CD4-positive, alpha-beta T cell treated with Interleukin-6 at 100 ng/mL for 8 hours (primary cell): ENCODE results near the gene INAFM2.

Experiments
- DNase-seq: peaks from one replicate; pipeline ENCODE4 v3.0.0-alpha.2; 2020; ENCODE audit warnings: mixed read lengths, low spot score

The INAFM2 gene

DNA sequence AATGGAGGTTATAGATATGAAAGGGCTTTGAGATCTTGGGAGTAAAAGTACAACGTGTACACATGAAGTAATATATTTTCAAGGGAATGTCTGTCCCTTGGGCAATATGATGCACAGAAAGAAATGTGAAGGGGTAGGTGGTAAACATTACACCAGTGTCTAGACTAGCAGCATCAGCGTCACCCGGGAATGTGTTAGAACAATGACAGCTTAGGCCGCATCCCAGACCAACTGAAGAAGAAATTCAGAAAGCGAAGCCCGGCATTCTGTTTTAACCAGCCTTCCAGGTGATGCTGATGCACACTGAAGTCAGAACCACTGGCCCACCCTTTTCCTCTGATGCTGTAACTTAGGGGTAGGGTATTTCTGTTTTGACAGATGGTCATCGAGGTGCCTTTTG is 6.3 kb downstream of the INAFM2 start:
- DNase-seq: no peak

DNA sequence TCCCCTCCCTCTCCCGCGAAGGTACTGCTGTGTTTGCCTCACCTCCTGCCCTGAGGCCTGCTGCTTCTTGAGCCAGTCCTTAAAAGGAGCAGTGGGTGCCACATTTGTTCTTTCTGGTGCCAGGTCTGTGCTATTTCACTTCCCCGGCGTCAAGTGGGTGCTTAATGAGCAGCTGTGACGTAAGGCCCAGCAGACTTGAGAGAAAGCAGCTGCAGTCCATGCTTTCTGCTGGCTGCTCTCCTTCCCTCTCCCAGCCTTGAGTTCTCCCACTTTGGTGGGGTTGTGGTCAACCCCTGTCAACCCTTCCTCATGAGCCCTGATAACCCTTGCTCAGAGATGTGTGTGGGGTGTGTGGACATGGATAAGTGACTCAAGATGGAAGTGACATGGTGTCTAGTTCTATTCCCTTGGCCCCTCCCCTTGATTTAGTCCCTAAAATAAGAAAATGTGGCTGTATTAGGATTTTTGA is 6.9 kb downstream of the INAFM2 start:
- DNase-seq: no peak

DNA sequence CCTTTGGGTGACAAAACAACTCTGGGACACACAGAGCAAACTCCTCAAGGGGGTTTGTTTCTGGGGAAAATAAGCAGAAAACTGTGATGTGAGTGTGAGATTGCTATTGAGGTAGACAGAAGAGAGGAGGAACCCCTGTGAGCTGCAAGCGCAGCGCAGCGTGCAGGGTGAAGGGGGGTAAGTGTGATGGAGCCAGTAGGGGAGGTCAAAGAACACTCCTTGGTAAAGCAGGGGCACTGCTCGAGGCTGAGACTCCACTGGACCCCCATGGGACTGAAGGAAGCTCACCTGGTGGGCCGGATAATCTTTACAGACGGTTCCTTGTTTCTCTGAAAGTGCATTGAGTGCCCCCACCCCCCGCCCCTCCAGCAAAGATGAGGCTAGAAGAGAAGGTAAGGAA is 7.5 kb downstream of the INAFM2 start:
- DNase-seq: no peak

DNA sequence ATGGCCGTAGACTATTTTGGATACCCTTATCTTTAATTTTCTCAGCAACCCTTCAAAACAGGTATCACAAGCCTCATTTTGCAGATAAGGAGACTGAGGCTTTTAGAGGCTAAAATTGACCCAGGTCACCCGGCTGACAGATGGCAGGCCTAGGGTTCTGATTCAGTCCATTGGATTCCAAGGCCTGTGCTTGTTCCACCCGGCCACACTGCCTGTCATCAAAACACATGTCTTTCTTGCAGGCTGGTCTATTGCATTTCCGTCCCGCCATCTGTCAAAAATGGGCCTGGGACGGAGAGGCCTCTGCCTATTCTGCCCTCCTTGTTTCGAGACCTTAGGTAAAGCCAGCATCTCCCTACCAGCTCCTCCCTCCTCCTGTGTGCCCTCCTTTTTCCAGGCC is 8.1 kb downstream of the INAFM2 start:
- DNase-seq: no peak

DNA sequence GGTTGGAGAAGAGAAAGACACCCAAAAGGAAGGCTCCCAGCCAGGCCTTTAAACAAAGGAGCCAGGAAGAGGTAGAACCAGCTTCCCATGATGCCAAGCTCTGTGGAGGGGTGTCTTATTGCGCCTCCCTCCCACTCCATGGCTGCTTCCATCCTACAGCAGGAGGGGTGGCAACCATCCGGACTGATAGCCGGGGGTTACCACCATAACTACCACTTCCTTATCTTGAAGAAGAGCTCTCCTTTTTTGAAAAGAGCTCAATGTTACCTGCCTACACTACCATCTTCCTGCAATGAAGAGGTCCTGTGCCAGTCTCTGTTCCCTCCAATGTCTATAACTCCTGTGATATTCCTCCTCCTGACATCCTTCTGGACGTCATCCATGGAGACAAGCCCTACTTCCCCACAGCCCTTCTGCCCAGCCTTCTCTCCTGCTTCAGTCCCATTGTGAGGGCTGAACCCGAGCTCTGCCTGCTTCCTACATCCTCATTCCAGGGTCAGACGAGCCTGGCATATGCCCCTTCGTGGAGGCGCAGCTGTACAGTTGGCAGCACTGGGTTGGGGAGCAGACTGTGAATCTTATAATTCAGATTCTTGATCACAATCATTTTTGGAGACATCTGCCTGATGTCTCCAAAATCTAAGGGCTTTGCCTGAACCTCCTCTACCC is 8.8 kb downstream of the INAFM2 start:
- DNase-seq: no peak

DNA sequence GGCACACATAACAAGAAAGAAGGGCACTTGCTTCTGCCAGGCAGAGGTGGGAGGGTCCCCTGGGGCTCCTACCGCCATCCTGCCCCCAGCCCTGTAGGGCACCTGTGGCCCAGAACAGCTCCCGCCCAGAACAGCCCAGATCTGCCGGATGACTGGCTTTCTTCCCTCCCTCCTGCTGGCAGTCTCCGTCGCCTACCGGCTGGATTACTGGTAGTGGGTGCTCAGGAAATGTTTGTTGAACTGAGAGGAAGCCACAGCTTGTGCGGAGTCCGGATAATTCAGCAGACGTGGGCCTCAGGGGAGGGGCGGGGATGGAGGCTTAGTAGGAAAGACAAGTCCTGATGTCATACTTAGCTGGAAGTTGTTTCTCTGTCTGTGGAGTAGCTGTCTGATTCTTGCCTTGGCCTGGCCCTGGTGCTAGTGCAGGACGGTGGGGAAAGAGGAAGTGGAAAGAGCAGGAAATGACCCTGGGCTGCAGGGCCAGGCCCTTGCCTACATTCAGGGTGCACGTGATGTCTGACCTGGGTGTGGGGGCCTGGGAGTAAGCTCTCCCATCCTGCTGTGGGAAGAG is 10.5 kb downstream of the INAFM2 start:
- DNase-seq: peak; percentile 45

DNA sequence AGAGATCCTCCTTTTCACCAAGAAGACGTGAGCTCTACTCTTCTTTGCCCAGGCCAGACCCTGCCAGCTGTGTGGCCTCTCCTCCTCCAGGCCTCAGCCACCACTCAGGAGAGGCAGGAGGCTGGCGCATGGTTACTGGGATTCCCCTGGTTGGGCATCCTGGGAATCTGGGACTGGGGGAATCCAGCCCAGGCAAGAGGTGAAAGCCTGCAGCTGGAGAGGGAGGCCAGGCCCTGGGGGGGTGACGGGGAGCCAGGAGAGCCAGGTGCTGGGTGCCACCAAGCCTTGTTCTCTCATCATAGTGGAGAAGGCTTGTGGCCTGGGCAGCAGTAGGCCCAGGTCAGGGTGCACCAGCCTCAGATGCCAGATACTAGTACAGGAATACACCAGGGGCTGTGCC is 11.0 kb downstream of the INAFM2 start:
- DNase-seq: no peak

DNA sequence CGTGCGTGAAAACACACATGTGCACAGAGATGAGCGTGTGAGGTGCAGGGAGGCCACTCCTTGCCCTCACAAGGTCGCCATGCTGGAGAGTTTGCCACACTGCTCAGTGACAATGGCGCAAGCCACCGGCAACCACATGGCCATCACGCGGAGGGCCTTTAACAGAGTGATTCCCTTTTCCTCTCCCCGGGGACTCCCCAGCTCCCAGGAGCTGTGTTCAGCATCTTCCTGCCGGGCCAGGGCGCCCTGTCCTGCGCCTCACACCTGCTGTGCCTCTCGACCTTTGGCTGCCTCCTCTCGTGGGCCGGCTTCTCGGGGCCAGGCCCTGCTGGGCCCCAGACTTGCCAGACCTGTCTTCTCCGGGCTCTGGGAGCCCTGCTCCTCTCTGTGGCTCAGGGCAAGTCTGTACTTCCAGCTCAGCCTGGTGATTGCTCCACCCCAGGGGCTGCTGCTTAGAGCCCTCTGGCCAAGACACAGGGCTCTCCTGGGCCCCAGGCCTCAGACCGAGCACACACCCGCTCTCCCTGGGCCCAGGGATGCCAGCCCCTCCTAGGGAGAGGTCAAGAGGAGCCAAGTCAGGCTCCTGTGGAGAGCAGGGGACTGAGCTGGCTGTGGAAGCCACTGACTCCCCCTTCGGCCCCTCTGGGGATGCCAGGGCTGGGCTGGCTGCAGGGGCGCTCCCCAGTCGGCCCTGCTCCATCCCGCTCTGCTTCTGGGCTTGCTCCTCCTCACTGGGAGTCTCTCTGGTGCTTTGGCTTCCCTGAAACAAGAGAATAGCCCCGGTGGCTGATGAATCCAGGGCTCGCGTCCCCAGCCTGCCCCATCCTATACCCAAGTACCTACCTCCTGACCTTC is 11.7 kb downstream of the INAFM2 start:
- no peak for DNase-seq

DNA sequence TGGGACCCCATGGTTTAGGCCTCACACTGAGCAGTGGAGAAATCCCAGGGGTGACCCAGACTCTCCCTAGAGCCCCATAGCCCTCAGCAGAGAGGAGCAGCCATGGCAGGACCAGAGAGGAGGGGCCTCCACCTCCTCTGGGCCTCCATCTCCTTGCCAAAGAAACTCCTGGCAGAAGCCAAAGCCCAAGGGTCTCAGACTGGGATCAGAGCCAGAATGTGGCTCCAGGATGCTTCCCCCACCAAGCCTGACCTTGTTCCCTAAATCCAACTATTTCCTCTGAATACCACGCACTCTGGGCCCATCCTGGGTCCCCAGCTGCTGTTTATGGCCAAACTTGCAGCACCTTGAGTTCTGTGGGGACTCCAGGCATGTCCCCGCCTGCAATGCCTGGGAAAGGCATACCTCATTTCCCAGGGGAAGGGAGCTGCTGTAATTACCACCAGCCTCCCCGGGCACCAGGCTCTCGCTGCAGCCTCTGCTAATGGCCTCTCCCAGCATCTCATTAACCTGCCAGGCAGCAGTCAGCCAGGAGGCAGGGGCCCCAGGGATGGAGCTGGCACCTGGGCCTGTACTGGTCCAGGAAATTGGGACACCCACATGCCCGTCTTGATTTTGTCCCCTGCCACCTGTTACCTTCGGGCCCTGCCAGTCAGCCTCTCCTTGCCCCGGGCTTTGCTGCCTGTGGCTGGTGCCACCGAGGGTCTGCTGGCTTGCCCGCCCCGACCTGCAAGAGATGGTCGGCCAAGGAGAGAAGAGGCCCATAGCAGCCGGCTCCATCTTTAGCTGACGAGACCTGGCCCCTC is 12.6 kb downstream of the INAFM2 start:
- no peak for DNase-seq

DNA sequence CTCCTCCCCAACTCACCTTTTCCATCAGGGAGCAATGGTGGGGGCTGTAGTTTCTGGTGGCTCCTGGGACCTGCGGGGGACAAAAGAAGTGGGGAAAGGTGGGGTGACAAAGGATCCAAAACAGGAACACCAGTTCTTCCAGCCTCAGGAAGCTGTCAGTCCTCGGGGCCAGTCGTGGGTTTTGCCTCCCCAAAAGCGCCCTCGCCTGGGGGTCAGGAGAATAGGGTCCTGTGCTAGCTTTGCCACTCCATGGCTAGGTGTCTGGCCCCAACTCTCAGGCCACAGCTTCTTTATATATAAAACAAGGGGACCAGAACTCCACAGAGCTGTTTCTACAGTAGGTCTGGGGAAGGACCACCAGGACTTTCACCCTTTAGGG is 13.2 kb downstream of the INAFM2 start:
- DNase-seq: peak; percentile 12

DNA sequence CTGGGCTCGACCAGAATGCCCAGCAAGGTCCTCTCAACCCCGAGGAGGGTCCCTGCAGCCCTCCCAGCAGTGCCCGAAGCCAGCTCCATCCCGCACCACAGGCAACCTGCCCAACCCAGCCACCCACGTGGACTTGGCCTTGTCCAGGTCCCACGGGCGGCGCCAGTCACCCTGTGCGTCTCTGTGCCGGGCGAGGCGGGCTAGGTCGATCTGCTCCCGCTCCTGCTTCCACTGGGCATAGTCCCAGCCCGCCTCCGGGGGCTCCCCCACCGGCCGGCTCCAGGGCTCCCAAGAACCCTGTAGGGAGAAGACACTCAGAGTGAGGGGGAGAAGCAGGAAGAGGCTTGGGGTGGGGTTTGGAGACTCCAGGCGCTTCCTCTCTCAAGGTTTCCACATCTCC is 14.1 kb downstream of the INAFM2 start:
- DNase-seq: no peak

DNA sequence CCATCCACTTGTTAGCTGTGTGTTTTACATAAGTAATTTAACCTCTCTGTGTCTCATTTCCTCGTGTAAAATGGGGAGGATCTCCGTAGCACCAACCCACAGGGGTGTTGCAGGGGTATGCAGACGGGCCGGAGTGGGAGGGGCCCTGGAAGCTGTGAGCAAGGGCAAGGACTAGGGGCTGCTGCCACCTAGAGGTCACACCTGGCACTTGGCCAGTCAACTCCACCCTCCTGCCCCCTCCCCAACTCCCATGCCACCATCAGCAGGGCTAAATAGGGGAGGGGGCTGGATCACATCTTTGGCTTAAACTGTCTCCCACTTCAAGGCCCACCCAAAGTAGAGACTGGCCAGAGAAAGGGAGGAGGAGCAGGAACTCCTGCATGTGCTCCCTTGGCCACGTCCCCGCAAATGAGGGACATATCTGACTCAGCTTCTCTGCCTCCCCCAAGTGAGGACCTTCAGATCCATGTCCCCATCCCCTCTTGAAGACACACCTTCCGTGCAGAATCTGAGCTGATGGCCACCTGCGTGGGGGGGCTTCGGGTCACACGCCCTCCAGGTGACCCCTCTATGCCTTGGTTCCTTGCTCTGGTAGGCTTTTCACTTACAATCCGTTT is 14.7 kb downstream of the INAFM2 start:
- DNase-seq: peak; percentile 78

DNA sequence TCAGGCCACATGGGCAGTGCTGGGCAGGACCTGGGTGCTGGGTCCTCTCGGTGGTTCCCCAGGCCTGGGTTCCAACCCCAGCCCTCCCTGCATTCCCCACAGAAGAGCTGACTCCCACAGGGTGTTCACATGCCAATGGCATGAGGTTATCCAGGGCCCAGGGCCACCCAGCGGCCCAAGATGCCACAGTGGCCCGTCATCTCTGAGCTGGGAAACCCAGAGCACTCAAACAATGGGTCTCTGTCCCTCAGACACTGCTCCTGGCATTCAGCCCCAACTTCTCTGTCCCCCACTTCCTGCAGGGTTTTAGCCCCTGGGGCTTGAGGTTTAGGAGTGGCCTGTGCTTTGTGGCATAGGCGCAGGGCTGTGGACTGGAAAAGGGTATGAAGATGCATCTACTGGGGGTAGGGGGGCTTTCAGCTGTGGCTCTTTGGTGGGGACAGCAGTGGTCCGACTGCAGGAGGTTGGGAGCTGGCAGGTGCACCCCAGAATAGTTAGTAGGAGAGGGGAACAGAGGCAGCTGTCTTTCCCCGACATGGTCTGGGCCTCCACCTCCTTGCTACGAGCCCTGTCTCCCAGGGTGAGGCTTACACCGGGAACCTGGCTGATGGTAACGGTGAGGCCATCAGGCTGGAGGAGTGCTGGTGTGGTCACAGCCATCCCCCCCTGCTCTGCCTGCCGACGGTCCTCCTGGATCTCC is 15.6 kb downstream of the INAFM2 start:
- no peak for DNase-seq

DNA sequence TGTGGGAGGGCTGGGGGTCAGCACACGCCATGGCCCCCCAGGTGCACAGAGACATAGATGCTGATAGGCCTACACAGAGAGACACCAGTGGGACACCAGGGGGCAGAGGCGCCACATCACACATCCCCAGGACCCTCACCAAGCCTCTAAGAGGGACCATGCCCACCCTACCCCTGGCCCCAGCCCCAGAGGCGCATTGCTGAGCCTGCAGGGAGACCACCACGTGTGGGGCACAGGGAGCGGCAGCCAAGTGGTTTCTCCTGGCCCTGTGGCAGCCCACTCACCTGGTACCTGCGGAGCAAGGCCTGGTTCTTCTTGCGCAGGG is 16.1 kb downstream of the INAFM2 start:
- DNase-seq: no peak

DNA sequence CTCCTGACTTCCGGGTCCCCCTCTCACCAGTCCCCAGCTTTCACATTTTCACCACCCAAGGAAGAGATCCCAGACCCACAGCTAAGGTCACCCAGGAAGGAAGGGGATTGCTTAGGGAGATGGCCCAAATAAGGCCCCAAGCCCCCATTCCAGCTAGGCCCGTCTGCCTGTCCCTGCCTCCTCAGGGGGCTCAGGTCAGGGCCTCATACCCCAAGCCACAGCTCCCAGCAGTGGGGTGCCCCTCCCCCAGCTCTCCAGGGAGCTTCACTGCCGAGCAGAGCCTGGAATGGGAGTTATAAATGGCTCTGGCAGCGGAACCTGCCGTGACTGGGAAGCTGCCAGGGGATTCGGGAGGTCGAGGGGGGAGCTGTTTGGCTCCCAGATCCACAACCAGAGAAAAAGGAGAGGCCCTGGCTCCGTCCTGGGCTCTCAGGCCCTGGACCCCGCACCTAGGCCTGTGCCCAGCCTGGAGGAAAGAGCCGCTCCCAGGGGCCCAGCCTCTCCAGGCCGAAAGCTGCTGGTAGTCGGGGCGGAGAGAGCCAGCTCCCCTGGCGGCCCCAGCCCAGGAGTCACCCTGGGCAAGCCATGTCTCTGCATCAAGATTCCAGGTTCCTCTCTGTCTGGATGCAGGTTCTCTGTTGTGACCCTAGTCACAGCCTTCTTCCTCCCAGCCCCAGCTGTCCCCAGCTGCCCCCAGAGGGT is 16.7 kb downstream of the INAFM2 start:
- no peak for DNase-seq

DNA sequence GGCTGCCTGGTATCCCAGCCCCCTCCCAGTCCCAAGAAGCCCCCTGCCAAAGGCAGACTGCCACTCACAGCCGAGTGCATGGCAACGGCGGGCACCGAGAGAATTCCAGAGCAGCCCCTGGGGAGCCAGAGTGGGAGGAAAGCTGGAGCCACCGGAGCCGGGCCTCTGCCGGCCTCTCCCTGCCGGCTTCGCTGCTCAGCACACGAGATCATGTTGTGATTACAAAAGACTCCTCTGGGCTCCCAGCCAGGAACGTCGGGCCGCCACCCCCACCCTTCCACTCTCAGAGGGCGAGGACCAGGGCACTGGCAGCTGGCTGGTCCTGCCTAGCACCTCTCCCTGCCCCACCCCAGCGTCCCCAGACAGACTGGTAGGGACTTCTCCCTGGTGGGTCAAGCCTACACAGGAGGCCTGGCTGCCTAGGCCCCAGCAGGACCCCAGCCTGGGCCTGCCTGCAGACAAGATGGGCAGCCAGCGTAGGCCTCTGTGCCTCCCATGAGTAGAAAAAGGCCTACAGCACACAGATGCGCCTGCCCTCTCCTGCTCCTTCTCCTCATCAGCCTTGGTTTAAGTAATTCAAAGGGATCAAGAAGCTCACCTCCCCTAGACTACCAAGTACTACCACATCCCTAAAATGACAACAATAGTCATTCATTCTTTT is 17.4 kb downstream of the INAFM2 start, which contains the start of gene CCDC9B:
Gene CCDC9B, minus strand, starts transcription at position 200 of the 661 bp plus-strand sequence. Its CDS starts 120 bp downstream, at position 80.
- no peak for DNase-seq

DNA sequence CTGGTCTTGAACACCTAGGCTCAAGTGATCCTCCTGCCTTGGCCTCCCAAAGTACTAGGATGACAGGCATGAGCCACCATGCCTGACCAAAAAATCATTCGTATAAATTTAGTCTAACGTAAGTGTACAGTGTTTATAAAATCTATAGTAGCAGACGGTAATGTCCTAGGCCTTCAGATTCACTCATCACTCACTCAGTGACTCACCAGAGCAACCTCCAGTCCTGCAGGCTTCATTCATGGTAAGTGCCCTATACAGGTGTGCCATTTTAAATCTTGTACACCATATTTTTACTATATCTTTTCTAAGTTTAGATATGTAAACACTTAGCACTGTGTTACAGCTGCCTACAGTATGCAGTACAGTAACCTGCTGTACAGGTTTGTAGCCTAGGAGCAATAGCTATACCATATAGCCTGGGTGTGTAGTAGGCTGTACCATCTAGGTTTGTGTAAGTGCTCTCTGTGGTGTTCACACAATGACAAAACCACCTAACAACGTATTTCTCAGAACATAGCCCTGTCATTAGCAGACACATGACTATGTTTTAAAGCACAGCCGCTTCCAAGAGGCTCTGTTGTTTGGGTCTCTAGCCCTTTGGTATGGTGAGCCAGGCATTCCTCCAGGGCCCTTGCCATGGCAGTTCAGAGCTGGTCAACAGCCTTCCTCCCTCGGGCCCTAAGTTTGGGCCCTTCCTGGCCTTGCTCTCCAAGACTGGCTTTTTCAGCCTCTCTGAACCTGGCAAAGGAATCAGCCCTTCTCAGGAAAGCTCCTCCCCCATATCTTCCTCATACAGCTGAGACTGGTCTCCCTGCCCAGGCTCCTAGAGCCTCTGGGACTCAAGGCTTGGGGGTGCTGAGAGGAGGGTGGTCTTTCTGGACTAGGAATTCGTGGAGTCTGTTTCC is 19.2 kb downstream of the INAFM2 start:
- DNase-seq: no peak

DNA sequence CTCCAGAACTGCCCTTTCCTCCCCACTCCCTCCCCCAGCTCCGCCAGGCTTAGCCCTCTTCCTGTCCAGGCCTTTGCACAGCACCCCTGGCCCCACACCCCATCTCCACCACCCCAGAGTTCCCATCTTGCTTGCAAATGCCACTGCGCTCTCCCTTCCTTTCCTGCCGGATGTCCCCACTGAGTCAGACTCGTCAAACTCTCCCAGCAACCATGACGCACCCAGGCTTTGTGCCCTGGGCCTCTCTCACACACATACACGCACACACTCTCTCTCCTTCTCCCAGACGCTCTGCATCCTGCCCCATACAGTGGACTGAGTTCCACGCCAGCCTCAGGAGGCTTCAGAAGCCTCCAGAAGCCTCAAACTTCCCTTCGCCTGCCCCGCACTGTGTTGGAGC is 20.0 kb downstream of the INAFM2 start:
- DNase-seq: no peak

DNA sequence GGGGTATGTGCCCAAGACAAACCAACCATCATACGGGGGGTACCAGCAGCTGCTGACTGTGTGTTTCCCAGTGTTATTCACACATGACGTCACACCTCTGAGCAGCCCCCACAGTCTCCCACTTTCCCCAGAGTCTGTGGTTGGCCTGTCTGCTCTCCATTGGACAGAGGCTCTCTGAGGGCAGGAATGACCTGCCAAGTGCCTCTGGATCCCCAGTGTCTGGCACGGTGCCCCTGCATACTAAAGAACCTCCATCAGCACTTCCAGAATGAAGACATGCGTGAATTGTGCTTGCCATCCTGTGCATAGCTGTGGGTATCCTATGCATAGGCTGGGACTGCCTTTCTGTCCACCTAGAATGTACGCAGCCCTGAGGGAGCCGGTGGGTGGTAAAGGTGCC is 20.7 kb downstream of the INAFM2 start:
- DNase-seq: no peak
